DOHH2 (cell line): ENCODE measurements around the gene FAM184B.
"Not testable (repeated sequence)": the region's sequence is repeated elsewhere in the genome, so short reads cannot be mapped to it uniquely, and the experiment has no call there.

Source experiments
- H3F3A ChIP-seq: fragments of 200-600 bp; sonication (generic), shearing (Covaris generic); 2 replicates; pipeline ENCODE4 v1.6.0; 2016; ENCODE audit warnings: antibody characterized with exemption, mild to moderate bottlenecking; ENCODE audit not compliant: control insufficient read depth, insufficient read depth
- H3K27ac ChIP-seq: fragments of 200-600 bp; sonication (generic); 2 replicates; pipeline ENCODE4 v1.5.1; 2014; ENCODE audit warnings: low read depth, mild to moderate bottlenecking, low read length, moderate library complexity
- H3K27me3 ChIP-seq: fragments of 200-600 bp; sonication (generic); 2 replicates; pipeline ENCODE4 v1.6.1; 2014; ENCODE audit warnings: mild to moderate bottlenecking, low read length, mixed read lengths; ENCODE audit not compliant: control insufficient read depth
- H3K36me3 ChIP-seq: fragments of 200-600 bp; sonication (generic); 2 replicates; pipeline ENCODE4 v1.6.1; 2014; ENCODE audit warnings: mild to moderate bottlenecking, low read length, moderate library complexity, mixed read lengths; ENCODE audit not compliant: control insufficient read depth
- H3K4me1 ChIP-seq: fragments of 200-600 bp; sonication (generic); 2 replicates; pipeline ENCODE4 v1.6.1; 2014; ENCODE audit warnings: mild to moderate bottlenecking, low read length, mixed read lengths; ENCODE audit not compliant: control insufficient read depth
- H3K4me2 ChIP-seq: fragments of 200-600 bp; sonication (generic); 2 replicates; pipeline ENCODE4 v1.6.0; 2014; ENCODE audit warnings: mild to moderate bottlenecking, low read length, moderate library complexity
- H3K4me3 ChIP-seq: fragments of 200-600 bp; sonication (generic); 2 replicates; pipeline ENCODE4 v1.5.1; 2014; ENCODE audit warnings: mild to moderate bottlenecking, low read length, mixed read lengths
- H3K79me2 ChIP-seq: fragments of 200-600 bp; sonication (generic); 2 replicates; pipeline ENCODE4 v1.6.1; 2014; ENCODE audit warnings: mild to moderate bottlenecking, low read length, mixed read lengths; ENCODE audit not compliant: control insufficient read depth
- H3K9me2 ChIP-seq: fragments of 200-600 bp; sonication (generic); replicated peaks from 2 replicates; pipeline ENCODE4 v1.6.1; 2014; ENCODE audit warnings: mild to moderate bottlenecking, low read length, mixed read lengths; ENCODE audit not compliant: control insufficient read depth
- H3K9me3 ChIP-seq: fragments of 200-600 bp; sonication (generic); 2 replicates; pipeline ENCODE4 v1.6.1; 2014; ENCODE audit warnings: antibody characterized with exemption, low read length, mixed read lengths; ENCODE audit not compliant: control insufficient read depth, insufficient read depth
- H4K20me1 ChIP-seq: fragments of 200-600 bp; sonication (generic); 2 replicates; pipeline ENCODE4 v1.6.0; 2014; ENCODE audit warnings: low read depth, mild to moderate bottlenecking, antibody characterized with exemption, low read length, moderate library complexity; ENCODE audit not compliant: control insufficient read depth, insufficient read depth
- CTCF ChIP-seq: fragments of 200-600 bp; sonication (generic); IDR thresholded peaks from one replicate; pipeline ENCODE4 v1.5.1; 2014; ENCODE audit warnings: antibody characterized with exemption, mild to moderate bottlenecking, low read depth, low read length; ENCODE audit not compliant: poor library complexity, severe bottlenecking
- EZH2phosphoT487 ChIP-seq: fragments of 200-600 bp; sonication (generic); IDR thresholded peaks from 2 replicates; pipeline ENCODE4 v1.6.1; 2017; ENCODE audit warnings: borderline replicate concordance, mild to moderate bottlenecking, antibody characterized with exemption, low read length, moderate library complexity, mixed read lengths

The FAM184B gene

GRCh38 chr4:17687237-17687857 lies 94.1 kb downstream of the FAM184B start:
- Histone ChIP-seq H4K20me1 (no peaks in the 10 kb centered on the region), H3K9me3 (no peaks in the 10 kb centered on the region), H3K4me2 (no peak overlapping the region), H3K79me2 (no peaks in the 10 kb centered on the region), H3F3A (no peaks in the 10 kb centered on the region), H3K4me1 (no peaks in the 10 kb centered on the region), H3K36me3 (no peaks in the 10 kb centered on the region), H3K9me2 (no peaks in the 10 kb centered on the region), H3K27me3 (no peaks in the 10 kb centered on the region), H3K4me3 (no peak overlapping the region), H3K27ac (no peak overlapping the region)
- TF ChIP-seq CTCF (no peak), EZH2phosphoT487 (no peak)

- H3K27me3 ChIP-seq, H3K9me3 ChIP-seq, H3K4me2 ChIP-seq, H4K20me1 ChIP-seq, H3K4me3 ChIP-seq, H3F3A ChIP-seq, H3K4me1 ChIP-seq, H3K27ac ChIP-seq, H3K9me2 ChIP-seq, H3K36me3 ChIP-seq, H3K79me2 ChIP-seq: not testable (repeated sequence)
Measured at GRCh38 chr4:17684648-17685047, 96.8 kb downstream of the FAM184B start.

- TF ChIP-seq CTCF (no peak), EZH2phosphoT487 (no peak)
- Histone ChIP-seq H3K27ac (no peak overlapping the region), H3K9me2 (no peaks in the 10 kb centered on the region), H3K36me3 (no peaks in the 10 kb centered on the region), H3K27me3 (no peaks in the 10 kb centered on the region), H3K9me3 (no peaks in the 10 kb centered on the region), H3K79me2 (no peaks in the 10 kb centered on the region), H3F3A (no peaks in the 10 kb centered on the region), H3K4me3 (no peak overlapping the region), H4K20me1 (no peaks in the 10 kb centered on the region), H3K4me1 (no peaks in the 10 kb centered on the region), H3K4me2 (no peak overlapping the region)
Measured at GRCh38 chr4:17682222-17682566, 99.2 kb downstream of the FAM184B start.

- no peaks in the 10 kb centered on the region for H3F3A ChIP-seq
- peaks cover 3% of the 10 kb centered on the region; the same call in 1 of the 2 replicates for H3K27me3 ChIP-seq
- TF ChIP-seq CTCF = no peak
- no peak for TF ChIP-seq EZH2phosphoT487
- no peaks in the 10 kb centered on the region for H3K9me3 ChIP-seq
- H3K4me1 ChIP-seq = no peaks in the 10 kb centered on the region
- no peaks in the 10 kb centered on the region for H4K20me1 ChIP-seq
- no peaks in the 10 kb centered on the region for H3K79me2 ChIP-seq
- H3K4me2 ChIP-seq = no peak overlapping the region
- no peak overlapping the region for H3K4me3 ChIP-seq
- no peak overlapping the region for H3K27ac ChIP-seq
- no peaks in the 10 kb centered on the region for H3K36me3 ChIP-seq
- H3K9me2 ChIP-seq = no peaks in the 10 kb centered on the region
Measured at GRCh38 chr4:17681281-17682221, 99.9 kb downstream of the FAM184B start.
